GM21576 (cell line): ENCODE results near the gene EPB41L4A.
A peak's percentile ranks its signal among the peaks of the same experiment; 100 is the strongest.
"Not testable (repeated sequence)": the region's sequence is repeated elsewhere in the genome, so short reads cannot be mapped to it uniquely, and the experiment has no call there.

Experiments
- ATAC-seq: cut with Tn5 transposase; IDR thresholded peaks from one replicate; pipeline ENCODE4 v1.9.1; 2021; ENCODE audit warnings: mild to moderate bottlenecking, moderate library complexity; ENCODE audit not compliant: unreplicated experiment

The EPB41L4A gene, protein sequence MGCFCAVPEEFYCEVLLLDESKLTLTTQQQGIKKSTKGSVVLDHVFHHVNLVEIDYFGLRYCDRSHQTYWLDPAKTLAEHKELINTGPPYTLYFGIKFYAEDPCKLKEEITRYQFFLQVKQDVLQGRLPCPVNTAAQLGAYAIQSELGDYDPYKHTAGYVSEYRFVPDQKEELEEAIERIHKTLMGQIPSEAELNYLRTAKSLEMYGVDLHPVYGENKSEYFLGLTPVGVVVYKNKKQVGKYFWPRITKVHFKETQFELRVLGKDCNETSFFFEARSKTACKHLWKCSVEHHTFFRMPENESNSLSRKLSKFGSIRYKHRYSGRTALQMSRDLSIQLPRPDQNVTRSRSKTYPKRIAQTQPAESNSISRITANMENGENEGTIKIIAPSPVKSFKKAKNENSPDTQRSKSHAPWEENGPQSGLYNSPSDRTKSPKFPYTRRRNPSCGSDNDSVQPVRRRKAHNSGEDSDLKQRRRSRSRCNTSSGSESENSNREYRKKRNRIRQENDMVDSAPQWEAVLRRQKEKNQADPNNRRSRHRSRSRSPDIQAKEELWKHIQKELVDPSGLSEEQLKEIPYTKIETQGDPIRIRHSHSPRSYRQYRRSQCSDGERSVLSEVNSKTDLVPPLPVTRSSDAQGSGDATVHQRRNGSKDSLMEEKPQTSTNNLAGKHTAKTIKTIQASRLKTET

DNA sequence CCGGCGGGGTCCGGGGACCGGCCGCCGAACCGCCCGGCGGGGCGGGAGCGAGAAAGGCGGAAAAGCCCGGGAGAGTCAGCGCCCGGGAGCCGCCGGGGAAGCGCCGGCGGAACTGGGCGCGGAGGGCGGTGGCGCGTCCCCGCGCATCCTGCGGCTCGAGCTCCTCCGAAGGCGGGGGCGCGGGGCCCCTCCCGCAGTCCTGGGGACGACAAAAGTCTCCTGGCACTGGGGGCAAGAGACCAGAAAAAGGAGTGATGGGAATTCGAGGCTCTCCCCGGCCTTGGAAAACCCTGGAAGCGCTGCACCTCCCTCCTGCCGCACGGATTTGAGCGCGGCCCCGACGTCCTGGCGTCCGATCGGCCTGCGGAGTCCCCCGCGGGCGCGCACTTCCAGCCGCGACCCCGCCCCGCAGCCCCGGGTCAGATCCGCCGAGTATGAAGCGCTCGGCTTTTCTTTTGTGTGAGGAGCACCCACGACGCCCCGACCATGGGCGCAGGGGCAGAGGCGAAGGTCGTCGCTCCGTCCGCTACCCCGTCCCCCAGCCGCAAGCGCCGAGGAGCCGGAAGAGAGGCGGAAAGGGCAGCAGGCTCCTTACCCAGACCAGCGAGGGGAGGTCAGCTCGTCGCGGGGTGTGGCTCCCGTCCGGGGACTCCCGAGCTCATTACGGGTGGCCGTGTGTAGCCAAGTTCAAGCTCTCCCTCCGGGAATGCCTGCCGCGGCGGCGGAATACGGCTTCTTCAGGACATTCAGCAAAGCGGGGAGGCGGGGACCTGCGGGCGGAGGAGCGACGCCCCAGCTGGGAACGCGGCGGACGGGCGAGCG lies at the start of gene EPB41L4A:
TSS of gene EPB41L4A (minus strand) at position 114 of the 822 bp plus-strand sequence. CDS start 238 bp downstream, outside the sequence.
- peak; percentile 11 for ATAC-seq

DNA sequence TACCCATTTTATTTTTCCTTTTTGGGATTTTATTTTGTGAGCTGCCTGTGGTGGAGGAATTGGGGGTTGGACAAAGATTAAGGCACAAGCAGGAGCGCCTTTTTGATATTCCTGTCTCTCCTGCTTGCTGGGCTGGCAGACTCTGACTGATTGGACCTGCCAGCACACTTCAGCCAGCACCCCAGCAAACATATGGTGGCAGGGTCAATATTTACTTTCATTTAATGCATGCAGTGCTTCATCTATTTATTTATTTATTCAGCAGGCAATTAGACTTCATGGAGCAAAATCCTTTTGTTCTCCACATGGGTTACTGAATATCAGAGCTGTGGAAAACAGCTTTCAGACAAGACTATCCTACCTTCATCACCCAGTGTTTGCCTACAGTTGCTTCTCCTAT lies 48.4 kb upstream of the EPB41L4A start:
- no peak for ATAC-seq

- not testable (repeated sequence) for ATAC-seq
These were observed 47.2 kb upstream of the EPB41L4A start for GRCh38 chr5:112466261-112466660.

DNA sequence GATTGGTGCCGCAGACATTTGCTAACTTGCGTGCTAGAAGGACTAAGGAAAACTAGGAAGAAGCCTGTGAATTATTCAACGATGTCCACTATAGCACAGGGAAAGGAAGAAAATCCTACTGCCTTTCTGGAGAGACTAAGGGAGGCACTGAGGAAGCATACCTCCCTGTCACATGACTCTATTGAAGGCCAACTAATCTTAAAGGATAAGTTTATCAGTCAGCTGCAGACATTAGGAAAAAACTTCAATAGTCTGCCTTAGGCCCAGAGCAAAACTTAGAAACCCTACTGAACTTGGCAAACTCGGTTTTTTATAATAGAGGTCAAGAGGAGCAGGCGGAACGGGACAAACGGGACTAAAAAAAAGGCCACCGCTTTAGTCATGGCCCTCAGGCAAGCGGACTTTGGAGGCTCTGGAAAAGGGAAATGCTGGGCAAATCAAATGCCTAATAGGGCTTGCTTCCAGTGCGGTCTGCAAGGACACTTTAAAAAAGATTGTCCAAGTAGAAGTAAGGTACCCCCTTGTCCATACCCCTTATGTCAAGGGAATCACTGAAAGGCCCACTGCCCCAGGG lies 28.2 kb upstream of the EPB41L4A start:
- not testable (repeated sequence) for ATAC-seq

- no peak for ATAC-seq
These were observed 26.7 kb upstream of the EPB41L4A start for GRCh38 chr5:112445626-112446350.

- ATAC-seq: not testable (repeated sequence)
These were observed 24.9 kb upstream of the EPB41L4A start for GRCh38 chr5:112443932-112444331.

- ATAC-seq: no peak
These were observed 21.0 kb upstream of the EPB41L4A start for GRCh38 chr5:112440031-112440430.

DNA sequence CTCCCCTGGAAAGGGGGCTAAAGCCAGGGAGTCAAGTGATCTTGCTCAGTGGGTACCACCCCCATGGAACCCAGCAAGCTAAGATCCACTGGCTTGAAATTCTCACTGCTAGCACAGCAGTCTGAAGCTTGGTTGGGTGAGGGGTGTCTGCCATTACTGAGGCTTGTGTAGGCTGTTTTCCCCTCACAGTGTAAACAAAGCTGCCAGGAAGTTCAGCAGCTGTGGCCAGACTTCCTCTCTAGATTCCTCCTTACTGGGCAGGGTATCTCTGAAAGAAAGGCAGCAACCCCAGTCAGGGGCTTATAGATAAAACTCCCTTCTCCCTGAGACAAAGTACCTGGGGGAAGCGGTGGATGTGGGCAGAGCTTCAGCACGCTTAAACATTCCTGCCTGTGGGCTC lies 17.1 kb upstream of the EPB41L4A start:
- no peak for ATAC-seq

- ATAC-seq: no peak
These were observed 15.6 kb upstream of the EPB41L4A start for GRCh38 chr5:112434641-112435040.

- ATAC-seq: not testable (repeated sequence)
These were observed 7.1 kb upstream of the EPB41L4A start for GRCh38 chr5:112426202-112426601.

- ATAC-seq: peak; percentile 90
These were observed 1.1 kb upstream of the EPB41L4A start for GRCh38 chr5:112419986-112420864.

GRCh38 chr5:112418659-112419163 lies 366 bp downstream of the EPB41L4A start:
- no peak for ATAC-seq

- peak; percentile 44 for ATAC-seq
These were observed 982 bp downstream of the EPB41L4A start for GRCh38 chr5:112417931-112418658.

- ATAC-seq: no peak
These were observed 3.5 kb downstream of the EPB41L4A start for GRCh38 chr5:112415552-112415951.

DNA sequence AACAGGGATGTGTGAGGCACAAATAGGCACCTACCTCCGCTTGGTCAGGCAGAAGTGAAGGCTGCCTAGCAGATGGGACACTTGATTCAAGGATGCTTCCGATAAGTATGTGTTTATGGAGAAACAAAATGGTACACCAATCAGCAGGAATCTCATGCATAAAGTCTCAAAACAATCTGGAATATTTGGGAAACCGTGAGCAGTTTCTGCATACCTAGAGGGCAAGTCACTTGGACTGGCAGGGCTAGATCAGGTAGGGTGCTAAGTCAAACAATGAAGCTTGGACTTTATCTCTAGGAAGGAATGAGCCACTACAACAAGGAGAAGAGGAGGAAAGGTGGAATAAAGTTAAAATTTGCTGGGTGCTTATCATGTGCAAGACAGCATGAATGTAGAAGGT lies 5.5 kb downstream of the EPB41L4A start:
- ATAC-seq: no peak

DNA sequence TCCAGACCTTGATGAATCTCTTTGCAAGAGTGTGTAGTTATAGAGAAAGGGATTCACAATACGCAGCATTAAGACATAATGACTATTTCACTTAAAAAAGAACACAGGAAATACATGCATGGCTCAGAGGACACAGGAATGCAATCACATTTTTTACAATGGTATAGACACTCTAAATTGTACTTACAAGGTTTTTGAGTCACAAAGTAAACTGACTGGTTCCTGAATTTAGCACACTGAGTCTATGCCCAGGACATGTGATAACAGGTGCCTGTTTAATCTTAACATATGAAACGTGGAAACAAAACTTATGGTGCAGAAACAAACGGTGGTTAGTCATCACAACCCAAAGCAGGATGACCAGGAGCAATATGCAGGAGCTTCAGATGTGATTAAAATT lies 6.7 kb downstream of the EPB41L4A start:
- no peak for ATAC-seq

GRCh38 chr5:112411903-112412302 lies 7.2 kb downstream of the EPB41L4A start:
- ATAC-seq: no peak

GRCh38 chr5:112407666-112408065 lies 11.4 kb downstream of the EPB41L4A start:
- no peak for ATAC-seq
